Measurements from ENCODE around the gene BEAN1.
"Not testable (repeated sequence)": the region's sequence is repeated elsewhere in the genome, so short reads cannot be mapped to it uniquely, and the experiment has no call there.

- TF ChIP-seq CTCF (IDR thresholded peaks at IDR 0.05; ENCODE audit: borderline replicate concordance, extremely low read depth, low read length, poor library complexity, severe bottlenecking); EZH2 (IDR thresholded peaks at IDR 0.05; ENCODE audit: borderline replicate concordance, low read depth, low read length, severe bottlenecking): not testable (repeated sequence)
Measured at GRCh38 chr16:66514391-66514790, 87.3 kb downstream of the BEAN1 start.
